ENCODE measurements around the gene GPR137B. TPM values are rescaled to one million over a fixed set of nuclear protein-coding genes. Genes with fewer than 3 reads are reported as not detected.

Gene GPR137B
- total and polyA plus RNA-seq, 8 donors: 0.95 to 9.8 (median 2.6) TPM

DNA sequence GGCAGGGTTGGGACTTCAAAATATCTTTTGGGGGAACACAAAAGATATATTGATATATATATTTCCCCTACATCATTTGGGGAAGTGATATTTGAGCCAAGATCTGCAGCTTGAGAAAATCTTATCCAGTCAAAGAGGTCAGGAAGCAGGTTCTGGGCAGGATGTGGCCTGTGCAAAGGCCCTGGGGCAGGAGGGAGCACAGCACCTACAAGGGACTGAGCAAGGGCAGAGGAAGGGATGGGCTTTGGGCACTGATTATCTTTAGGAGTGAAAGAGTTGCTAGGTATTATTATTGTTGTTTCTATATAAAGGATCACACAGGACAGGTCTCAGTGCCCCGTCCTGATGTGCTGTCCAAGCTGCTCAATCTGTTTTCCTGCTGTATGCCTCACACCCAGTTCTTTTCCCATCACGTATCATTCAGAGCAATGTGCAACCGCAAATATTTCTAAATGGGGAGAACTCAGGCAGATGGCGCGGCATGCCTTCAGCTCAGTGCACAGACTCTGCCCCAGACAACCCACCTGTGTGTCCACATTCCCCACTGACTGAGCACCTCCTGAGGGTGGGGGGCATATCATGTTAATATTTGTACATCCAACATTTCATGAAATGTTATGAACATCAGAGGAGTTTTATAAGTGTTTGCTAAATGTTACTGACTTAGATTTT lies 28.1 kb upstream of the GPR137B start:
- Histone ChIP-seq H3K4me3 (no peak overlapping the region), H3K27me3 (no peaks in the 10 kb centered on the region), H3K36me3 (no peaks in the 10 kb centered on the region), H3K9me3 (no peaks in the 10 kb centered on the region), H3K4me1 (no peaks in the 10 kb centered on the region), H3K27ac (no peak overlapping the region)
- ATAC-seq: no peak
- intact Hi-C loops (cut with DNase I): loop anchor here in 1 of 3 donors (5.0 kb wide), 1 partner anchor 368 kb away; no protein-coding TSS in a partner anchor
- FAIRE-seq: no peak
- WGBS, 2 donors: 86 to 95% methylated on average over 5 of the region's 5 CpGs
- TF ChIP-seq, protein P1, sequence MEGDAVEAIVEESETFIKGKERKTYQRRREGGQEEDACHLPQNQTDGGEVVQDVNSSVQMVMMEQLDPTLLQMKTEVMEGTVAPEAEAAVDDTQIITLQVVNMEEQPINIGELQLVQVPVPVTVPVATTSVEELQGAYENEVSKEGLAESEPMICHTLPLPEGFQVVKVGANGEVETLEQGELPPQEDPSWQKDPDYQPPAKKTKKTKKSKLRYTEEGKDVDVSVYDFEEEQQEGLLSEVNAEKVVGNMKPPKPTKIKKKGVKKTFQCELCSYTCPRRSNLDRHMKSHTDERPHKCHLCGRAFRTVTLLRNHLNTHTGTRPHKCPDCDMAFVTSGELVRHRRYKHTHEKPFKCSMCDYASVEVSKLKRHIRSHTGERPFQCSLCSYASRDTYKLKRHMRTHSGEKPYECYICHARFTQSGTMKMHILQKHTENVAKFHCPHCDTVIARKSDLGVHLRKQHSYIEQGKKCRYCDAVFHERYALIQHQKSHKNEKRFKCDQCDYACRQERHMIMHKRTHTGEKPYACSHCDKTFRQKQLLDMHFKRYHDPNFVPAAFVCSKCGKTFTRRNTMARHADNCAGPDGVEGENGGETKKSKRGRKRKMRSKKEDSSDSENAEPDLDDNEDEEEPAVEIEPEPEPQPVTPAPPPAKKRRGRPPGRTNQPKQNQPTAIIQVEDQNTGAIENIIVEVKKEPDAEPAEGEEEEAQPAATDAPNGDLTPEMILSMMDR (IDR thresholded peaks at IDR 0.05): no peak
- DNase-seq: no peak

DNA sequence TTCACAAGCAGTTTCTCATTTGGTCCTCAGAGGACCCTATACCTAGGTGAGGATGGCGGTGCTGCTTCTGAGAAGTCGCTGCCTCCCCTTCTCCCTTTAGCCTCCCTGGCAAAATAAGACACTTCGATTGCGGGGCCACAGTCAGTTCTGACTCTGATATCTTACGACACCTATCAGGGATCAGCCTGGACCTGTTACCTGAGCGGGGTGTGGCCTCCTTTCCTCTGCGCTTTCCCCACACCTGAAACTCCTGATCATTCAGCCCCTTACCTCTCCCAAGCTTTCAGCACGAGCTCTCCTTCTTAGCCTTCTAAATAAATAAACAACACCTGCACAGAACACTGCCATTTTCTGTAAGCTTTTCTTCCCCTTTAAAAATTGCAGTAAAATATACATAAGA lies 24.6 kb upstream of the GPR137B start:
- no peak for ATAC-seq
- H3K4me3 ChIP-seq: no peak overlapping the region
- intact Hi-C loops (cut with DNase I): no loop called here
- no peak for DNase-seq
- TF ChIP-seq, protein P1 (IDR thresholded peaks at IDR 0.05): no peak
- H3K27me3 ChIP-seq: no peaks in the 10 kb centered on the region
- no peak overlapping the region for H3K27ac ChIP-seq
- 77 to 82% methylated on average over 8 of the region's 8 CpGs for WGBS, 2 donors
- no peaks in the 10 kb centered on the region for H3K36me3 ChIP-seq
- H3K9me3 ChIP-seq: no peaks in the 10 kb centered on the region
- FAIRE-seq: no peak
- no peaks in the 10 kb centered on the region for H3K4me1 ChIP-seq

DNA sequence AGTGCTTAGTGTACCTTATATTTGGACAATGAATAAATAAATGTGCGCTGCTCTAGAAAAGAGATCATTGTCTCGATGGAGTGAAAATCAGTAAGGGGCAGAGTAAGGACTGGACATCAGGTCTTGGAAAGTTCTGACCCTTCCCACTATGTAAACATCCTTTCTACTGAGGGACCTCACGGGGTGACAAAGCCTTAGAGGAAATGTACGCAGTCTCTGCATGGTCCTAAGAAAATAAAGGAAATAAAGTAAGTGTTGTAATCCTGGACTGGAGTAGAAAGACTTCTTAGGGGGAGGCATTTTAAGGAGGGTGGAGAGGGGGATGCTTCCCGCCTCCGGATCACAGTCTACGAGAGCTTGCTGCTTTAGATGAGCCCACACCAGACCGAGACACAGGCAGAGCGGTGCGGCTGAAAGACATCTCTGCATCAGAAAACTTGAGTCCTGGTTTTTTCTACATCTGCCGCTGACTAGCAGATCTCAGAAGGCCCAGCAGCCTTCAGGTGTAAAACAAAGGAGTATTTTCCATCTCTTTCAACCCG lies 22.3 kb upstream of the GPR137B start:
- 80% methylated on average over 12 of the region's 12 CpGs for WGBS, 2 donors
- H3K9me3 ChIP-seq: no peaks in the 10 kb centered on the region
- H3K4me1 ChIP-seq: no peaks in the 10 kb centered on the region
- FAIRE-seq (no peak), ATAC-seq (no peak), DNase-seq (no peak)
- TF ChIP-seq, protein P1 (IDR thresholded peaks at IDR 0.05): no peak
- intact Hi-C loops (cut with DNase I): no loop called here
- no peak overlapping the region for H3K27ac ChIP-seq
- H3K4me3 ChIP-seq: no peak overlapping the region
- no peaks in the 10 kb centered on the region for H3K36me3 ChIP-seq
- no peaks in the 10 kb centered on the region for H3K27me3 ChIP-seq

DNA sequence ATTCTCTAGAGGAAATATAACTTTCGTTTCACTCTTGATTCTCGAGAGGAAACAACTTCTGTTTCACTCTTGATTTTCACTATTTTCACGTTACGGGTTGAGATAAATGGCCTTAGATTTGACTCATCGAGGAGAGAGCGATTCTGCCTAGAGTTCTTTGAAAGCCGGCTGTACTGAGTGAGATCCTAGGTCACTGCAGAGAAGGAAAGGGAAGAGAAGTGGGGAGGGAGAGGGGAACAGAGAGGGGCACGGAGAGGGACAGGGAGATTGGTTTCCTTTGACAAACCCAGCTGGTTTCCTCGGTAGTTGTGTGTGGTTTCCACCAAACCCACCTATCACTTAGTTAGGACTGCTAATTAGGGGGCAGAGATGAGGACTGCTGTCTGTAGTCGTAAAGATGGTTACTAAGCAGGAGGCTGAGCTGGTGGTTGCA lies 21.6 kb upstream of the GPR137B start:
- no peaks in the 10 kb centered on the region for H3K4me1 ChIP-seq
- no peaks in the 10 kb centered on the region for H3K27me3 ChIP-seq
- no peak for DNase-seq
- intact Hi-C loops (cut with DNase I): no loop called here
- TF ChIP-seq, protein P1 (IDR thresholded peaks at IDR 0.05): no peak
- WGBS, 2 donors: 65 to 72% methylated on average over 10 of the region's 10 CpGs
- no peaks in the 10 kb centered on the region for H3K36me3 ChIP-seq
- H3K9me3 ChIP-seq: no peaks in the 10 kb centered on the region
- H3K4me3 ChIP-seq: no peak overlapping the region
- no peak for FAIRE-seq
- no peak overlapping the region for H3K27ac ChIP-seq
- no peak for ATAC-seq

DNA sequence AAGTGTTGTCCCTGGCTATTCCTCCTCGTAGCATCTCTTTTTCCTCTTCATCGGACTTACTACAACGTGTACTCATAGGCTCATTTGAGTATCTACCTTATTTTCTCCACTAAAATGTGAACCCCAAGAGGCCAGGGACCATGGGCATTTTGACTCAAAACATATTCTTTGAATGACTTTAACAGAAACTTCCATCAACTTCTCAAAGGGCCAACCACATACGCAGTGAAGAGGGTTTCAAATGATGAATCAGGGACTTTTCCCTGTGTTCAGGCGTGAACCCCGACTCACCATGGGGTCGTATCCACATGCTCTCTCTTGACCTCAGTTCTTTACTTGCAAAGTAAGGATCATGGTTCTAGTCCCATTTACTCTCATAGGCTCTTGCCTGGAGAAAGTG lies 20.2 kb upstream of the GPR137B start:
- H3K27ac ChIP-seq: no peak overlapping the region
- no peaks in the 10 kb centered on the region for H3K36me3 ChIP-seq
- TF ChIP-seq, protein P1 (IDR thresholded peaks at IDR 0.05): no peak
- H3K4me3 ChIP-seq: no peak overlapping the region
- WGBS, 2 donors: 86 to 92% methylated on average over 7 of the region's 7 CpGs
- intact Hi-C loops (cut with DNase I): no loop called here
- H3K27me3 ChIP-seq: no peaks in the 10 kb centered on the region
- H3K9me3 ChIP-seq: no peaks in the 10 kb centered on the region
- no peak for FAIRE-seq
- H3K4me1 ChIP-seq: no peaks in the 10 kb centered on the region
- DNase-seq: no peak
- ATAC-seq: no peak
